GM21526 (cell line): ENCODE data around the gene SOHLH2.

Experiments
- ATAC-seq: cut with Tn5 transposase; IDR thresholded peaks from one replicate; pipeline ENCODE4 v1.9.1; 2021; ENCODE audit warnings: moderate library complexity; ENCODE audit not compliant: unreplicated experiment, low FRiP score

The SOHLH2 gene

DNA sequence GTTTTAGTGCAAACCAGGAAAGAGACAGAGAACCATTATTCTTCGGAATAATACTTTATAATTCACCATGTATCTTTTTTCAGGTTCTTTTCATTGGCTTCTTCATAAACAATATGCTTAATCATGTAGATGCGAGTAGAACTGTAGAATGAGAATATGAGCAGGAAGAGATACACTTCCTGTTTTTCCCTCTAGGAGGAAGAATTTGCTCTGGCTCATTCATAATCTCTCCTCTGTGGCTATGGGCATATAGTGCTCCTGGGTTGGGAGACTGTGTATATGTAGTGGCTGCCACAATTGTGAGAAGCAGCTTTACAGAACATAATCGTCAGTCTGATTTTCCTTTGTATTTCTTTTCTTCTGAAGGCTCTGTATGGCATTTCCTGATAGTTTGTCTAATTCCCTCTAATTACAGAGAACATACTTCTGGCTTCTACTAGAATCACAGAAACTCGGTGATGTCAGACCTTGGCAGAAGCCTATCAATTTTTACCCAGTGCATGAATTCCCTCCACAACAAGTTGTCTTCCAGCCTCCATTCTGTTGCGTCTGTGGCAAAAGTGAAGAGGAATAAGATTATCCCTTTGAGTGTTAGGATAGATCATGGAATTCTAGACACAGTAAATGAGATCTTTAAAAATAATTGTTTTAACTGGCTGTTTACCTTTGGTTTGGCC lies 80.3 kb downstream of the SOHLH2 start:
- no peak for ATAC-seq

DNA sequence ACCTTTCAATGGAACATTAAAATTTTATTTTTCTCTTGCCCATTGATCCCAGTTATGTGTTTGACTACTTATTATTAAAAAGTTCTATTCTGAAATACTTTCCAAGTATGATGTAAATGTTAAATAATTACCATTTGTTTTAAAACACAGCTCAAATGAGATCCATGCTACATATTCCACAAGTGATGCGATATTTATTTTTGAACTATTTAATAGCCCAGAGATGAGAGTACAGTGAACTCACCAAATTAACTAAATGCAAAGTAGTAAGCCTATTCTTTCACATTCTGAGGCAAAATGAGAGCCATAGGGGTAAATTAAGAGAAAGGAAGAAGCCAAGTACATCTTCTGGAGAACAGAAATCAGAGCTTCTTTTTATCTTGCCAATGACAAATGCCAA lies 82.0 kb downstream of the SOHLH2 start:
- no peak for ATAC-seq

DNA sequence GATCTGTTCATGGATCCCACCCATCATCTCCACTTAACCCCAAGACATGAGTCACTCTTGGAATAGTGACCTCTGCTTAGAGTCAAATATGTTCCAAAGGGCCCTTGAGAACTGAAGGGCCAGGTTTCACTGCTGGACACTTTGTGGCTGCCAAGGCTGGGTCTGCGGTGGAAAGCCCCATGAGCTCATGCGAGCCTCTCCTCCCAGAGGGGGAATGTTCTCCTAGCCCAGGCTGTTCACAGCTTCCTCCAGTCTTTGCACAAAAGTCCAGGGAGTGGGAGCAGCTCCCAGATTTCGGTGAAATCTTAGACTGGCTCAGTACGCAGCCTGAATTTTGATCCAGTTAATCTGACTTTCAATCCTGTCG lies 82.4 kb downstream of the SOHLH2 start:
- ATAC-seq: no peak

DNA sequence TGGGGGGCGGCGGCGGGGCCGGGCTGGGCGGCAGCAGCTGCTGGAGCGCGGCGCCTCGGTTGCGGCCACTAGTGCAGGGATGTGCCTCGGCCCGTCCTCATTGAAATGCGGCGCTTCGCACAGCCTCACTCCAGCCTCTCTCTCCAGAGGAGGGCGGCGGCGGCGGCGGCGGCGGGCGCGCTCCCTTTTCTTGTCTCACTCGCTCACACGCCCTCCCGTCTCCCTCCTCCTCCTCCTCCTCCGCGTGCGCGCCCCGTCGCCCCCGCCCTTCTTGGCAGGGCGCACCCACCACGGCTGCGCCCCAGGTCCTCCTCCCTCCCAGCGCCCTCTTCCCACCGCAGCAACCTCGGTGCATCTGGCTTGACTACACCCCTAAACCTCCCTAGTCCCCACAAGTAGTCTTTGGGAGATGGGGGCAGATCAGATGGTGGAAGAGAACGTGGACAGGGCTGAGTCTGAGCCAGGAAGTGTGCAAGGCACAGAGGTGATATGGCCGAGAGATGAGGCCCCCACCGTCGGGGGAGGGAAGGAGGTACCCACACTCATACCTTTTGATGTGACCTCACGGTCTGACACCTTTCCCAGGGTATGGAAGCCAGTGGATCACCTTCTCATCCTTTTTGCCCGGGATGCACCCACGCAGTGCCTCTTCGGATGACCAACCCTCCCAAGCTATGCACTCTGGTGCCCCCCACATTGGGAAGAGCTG lies 83.0 kb downstream of the SOHLH2 start, which contains the start of gene DCLK1:
TSS of gene DCLK1 (minus strand) at position 161 of the 709 bp plus-strand sequence.
- no peak for ATAC-seq

DNA sequence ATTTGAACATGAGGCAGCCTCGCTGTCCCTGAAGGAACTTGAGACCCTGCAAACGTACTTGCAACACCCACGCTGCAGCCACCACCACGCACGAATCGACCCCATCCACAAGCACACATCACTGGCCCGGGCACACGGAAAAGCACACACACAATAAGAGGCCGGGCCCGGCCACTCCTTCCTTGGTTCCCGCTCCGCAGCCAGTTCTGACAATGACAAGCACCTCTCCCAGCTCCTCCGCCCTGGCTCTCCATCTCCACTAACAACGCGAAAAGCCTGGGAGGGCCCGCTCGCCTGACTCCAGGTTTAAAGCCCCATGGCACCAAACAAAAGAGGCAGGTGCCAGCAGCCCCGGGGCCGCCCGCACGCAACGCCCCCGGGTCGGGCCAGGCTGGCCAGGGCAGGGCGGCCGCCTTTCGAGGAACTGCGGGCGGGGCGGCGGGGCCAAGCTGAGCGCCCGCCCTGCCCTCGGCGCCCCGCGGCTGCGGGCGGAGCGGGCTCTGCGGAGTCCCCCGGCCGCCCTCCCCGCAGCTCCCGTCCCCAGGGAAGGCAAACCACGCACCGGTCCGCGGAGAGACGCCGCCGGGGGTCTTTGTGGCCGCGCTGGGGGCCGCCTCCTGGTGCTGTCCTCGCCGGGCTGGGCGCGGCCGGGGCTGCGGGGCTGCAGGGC lies 83.7 kb downstream of the SOHLH2 start:
- no peak for ATAC-seq

DNA sequence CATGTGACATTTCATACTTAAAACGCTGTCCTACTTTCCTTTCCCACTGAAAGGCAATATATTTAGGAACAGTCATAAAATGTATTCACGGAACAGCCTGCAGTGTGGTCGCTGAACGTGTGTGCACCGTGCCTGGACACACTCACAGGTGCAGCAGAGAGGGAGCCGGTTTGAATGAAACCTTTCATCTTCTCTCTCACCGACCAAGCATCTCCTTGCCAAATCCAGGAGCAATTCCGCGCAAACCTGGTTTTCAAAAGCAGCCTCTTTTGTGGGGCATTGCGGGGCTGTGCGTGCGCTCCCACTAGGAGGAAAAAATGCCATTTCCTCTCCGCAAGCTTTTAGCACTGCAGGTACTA lies 84.2 kb downstream of the SOHLH2 start:
- no peak for ATAC-seq

DNA sequence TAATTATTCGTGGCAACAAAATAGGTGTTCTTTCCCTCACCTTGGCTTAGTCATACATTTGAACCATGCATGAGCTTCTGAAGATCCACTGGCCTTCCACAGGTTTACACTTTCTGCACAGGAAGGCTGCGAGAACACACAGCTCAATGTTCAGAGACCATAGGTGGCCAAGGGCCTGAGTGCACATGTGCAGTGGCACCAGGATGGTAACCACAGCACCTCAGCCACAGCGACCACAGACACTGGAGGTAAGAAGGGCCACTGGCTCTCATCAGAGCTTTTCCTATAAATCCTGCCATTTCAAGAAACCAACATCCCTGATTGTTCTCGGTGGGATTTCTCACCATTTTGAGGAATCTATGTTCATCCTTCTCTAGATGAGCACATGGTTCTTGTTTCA lies 84.8 kb downstream of the SOHLH2 start:
- ATAC-seq: no peak

DNA sequence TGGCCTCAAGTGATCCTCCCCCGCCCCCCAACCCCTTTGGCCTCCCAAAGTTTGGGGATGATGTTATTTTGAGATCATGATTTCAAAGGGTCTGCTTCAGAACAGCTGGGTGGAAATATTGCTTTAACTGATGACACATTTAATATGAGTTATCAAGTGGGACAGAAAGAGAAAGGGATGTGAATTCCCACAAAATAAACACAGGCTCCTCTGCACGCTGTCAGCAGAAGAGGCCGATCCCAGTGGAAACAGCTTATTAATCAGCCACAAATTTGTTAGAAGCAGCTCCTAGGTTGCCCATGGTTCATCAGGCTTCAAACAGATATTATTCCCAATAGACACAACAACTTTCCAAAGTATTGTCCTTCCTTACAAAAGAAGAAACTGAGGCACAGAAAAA lies 87.9 kb downstream of the SOHLH2 start:
- no peak for ATAC-seq

DNA sequence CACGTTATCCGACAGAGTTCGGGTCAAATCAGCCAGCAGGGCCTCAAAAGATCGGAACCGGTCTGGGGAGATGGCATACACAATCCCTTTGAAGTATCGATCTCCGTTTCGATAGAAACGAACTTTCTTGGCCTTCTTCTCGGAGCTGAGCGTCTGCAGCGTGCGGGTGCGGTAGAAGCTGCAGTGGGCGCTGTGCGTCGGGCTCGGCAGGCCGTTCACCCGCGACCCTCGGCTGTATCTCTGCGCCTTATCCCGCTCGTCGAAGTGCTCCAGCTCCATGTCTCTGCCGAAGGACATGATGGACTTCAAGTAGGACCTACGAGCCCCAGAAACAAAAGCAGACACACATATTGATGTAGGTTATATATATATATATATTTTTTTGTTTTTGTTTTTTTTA lies 88.5 kb downstream of the SOHLH2 start:
- no peak for ATAC-seq

DNA sequence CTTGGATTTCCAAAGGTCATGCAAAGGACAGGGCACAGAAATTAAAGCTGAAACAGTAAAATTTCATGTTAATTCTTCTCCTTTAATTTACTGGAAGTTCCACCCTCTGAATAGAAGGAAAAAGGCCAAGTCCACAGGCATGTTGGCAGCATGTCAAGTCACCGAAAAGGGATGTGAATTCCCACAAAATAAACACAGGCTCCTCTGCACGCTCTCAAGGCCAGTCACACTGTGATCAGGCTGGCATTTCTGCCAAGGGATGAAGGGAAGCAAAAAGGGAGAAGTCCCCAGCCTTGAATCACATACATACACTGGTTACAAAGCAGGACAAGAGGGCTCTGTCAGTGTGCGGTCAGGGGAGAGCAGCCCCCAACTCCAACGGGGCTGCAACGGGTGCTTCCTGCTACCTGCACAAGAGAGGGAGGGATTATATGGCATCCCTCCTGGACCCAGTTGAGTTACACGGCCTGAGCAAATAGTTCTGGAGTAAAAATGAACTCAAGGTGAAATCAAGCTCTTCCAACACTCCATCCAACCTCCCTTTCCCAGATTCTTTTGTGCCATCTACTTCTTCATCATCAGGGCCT lies 90.0 kb downstream of the SOHLH2 start:
- no peak for ATAC-seq
